HFFc6 (cell line): ENCODE measurements around the gene SMAD2. TPM values are rescaled to one million over a fixed set of nuclear protein-coding genes. Genes with fewer than 3 reads are reported as not detected.

Experiments used
- DNase-seq: peaks from one replicate; pipeline ENCODE4 v3.0.0-alpha.2; 2018
- H3K27ac Mint-ChIP-seq: 2 replicates; pipeline ENCODE4 v1.8.0; 2020; ENCODE audit warnings: mild to moderate bottlenecking, mixed read lengths
- H3K27me3 Mint-ChIP-seq: 2 replicates; pipeline ENCODE4 v1.8.0; 2021; ENCODE audit warnings: mild to moderate bottlenecking, moderate library complexity, mixed read lengths; ENCODE audit not compliant: insufficient read depth
- H3K36me3 Mint-ChIP-seq: 2 replicates; pipeline ENCODE4 v1.8.0; 2021; ENCODE audit warnings: low read depth, mixed read lengths
- H3K4me1 Mint-ChIP-seq: 2 replicates; pipeline ENCODE4 v1.8.0; 2020; ENCODE audit warnings: low read depth, mixed read lengths
- H3K4me3 Mint-ChIP-seq: 2 replicates; pipeline ENCODE4 v1.8.0; 2020; ENCODE audit warnings: mild to moderate bottlenecking, moderate library complexity, mixed read lengths
- H3K9me3 Mint-ChIP-seq: 2 replicates; pipeline ENCODE4 v1.8.0; 2020; ENCODE audit warnings: mild to moderate bottlenecking, mixed read lengths
- CTCF ChIP-seq: fragments of 200-600 bp; sonication (generic); IDR thresholded peaks from 2 replicates; pipeline ENCODE4 v1.5.0; 2021; ENCODE audit warnings: antibody characterized with exemption, mild to moderate bottlenecking
- total RNA-seq, 6 experiments: library from RNA; stranded (reverse); fragmentation: NEBNext Ultra II Directional; extraction: Animal tissue kit (Norgen Biotek cat#: 25700); gene quantifications; 2 replicates in 1 of 6; 3 replicates in 5 of 6; pipeline ENCODE4 v1.2.3, GENCODE V29; 2021

SMAD2 gene
- total RNA-seq, 6 experiments from 2014 or later, result 99.3 to 116 (median 108) TPM

GRCh38 chr18:47893939-47894699 is 36.3 kb downstream of the SMAD2 start:
- Mint-ChIP-seq H3K27me3 (no peaks in the 10 kb centered on the region), H3K4me1 (peaks cover 54% of the 10 kb centered on the region), H3K36me3 (peaks cover 14% of the 10 kb centered on the region), H3K27ac (peak overlapping the region; percentile 45), H3K9me3 (no peaks in the 10 kb centered on the region), H3K4me3 (peak overlapping the region; percentile 8)
- DNase-seq, result peak; percentile 38
- no peak for TF ChIP-seq CTCF

DNA sequence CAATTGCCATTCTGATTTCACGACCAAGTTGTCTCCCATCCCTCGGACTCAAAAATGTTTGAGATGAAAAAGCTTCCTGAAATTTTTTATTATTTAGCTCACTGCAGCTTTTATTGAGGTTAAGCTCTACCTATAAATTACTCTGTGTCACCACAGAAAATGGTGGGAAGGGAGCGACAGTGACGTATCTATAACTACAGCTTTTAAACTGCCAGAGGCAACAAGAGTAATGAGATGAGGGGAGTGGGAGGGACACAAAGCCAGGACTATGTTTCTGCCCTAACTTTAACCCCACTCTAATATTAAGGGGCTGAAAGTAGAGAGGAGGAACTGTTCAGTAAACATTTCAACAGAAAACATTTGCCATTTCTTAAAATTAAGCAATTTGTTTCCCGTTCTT is 37.4 kb downstream of the SMAD2 start:
- Mint-ChIP-seq H3K4me1 (peaks cover 44% of the 10 kb centered on the region), H3K9me3 (no peaks in the 10 kb centered on the region), H3K36me3 (peaks cover 18% of the 10 kb centered on the region), H3K4me3 (peak overlapping the region; percentile 57; the same call in 1 of the 2 replicates), H3K27ac (peak overlapping the region; percentile 45; the same call in 1 of the 2 replicates), H3K27me3 (no peaks in the 10 kb centered on the region)
- no peak for TF ChIP-seq CTCF
- no peak for DNase-seq

DNA sequence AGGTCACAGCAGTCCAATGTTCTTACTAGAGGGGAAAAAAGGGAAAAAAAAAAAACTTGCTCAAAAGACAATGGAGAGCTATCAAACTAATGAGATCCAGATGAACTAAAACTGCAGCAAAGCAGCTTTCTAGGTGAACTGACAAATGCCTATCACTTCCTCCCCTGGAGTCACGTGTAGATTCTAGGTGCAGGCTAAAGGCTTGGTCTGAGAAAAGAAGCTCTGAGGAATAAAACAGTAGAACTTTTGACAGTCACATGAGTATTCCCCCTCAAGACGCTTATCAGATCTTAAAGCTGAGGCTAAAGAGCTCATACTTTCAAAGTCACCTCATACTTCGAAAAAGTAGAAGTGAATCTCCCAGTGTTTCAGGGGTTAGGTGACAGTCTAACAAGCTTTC is 42.3 kb downstream of the SMAD2 start:
- Mint-ChIP-seq H3K36me3 (peaks cover 11% of the 10 kb centered on the region; the same call in 1 of the 2 replicates), H3K27ac (no peak overlapping the region), H3K4me1 (peaks cover 31% of the 10 kb centered on the region), H3K9me3 (no peaks in the 10 kb centered on the region), H3K4me3 (no peak overlapping the region), H3K27me3 (no peaks in the 10 kb centered on the region)
- DNase-seq, result no peak
- no peak for TF ChIP-seq CTCF

- no peak for TF ChIP-seq CTCF
- Mint-ChIP-seq H3K9me3 (no peaks in the 10 kb centered on the region), H3K27ac (no peak overlapping the region), H3K36me3 (peaks cover 11% of the 10 kb centered on the region; the same call in 1 of the 2 replicates), H3K27me3 (no peaks in the 10 kb centered on the region), H3K4me1 (peaks cover 31% of the 10 kb centered on the region), H3K4me3 (no peak overlapping the region)
- DNase-seq, result no peak
Observed at GRCh38 chr18:47887227-47887626, 43.2 kb downstream of the SMAD2 start.

GRCh38 chr18:47883771-47884413 is 46.6 kb downstream of the SMAD2 start:
- TF ChIP-seq CTCF, result no peak
- H3K4me1 Mint-ChIP-seq, result peaks cover 46% of the 10 kb centered on the region
- no peak overlapping the region for H3K4me3 Mint-ChIP-seq
- peak overlapping the region; percentile 42 for H3K27ac Mint-ChIP-seq
- no peaks in the 10 kb centered on the region for H3K27me3 Mint-ChIP-seq
- peaks cover 27% of the 10 kb centered on the region for H3K36me3 Mint-ChIP-seq
- peak; percentile 45 for DNase-seq
- H3K9me3 Mint-ChIP-seq, result no peaks in the 10 kb centered on the region
